Measurements from ENCODE around the gene MRPL49. TPM values are rescaled to one million over a fixed set of nuclear protein-coding genes. Genes with fewer than 3 reads are reported as not detected.

MRPL49 gene
- total and polyA plus RNA-seq, 2 of the 13 experiments (the other 11 are each of a cell fraction or from before 2014, with no cell fraction given): 39.2 to 53.3 TPM

GRCh38 chr11:65134952-65135632, 13.0 kb downstream of the MRPL49 start (continued):
- TF ChIP-seq, protein P1, sequence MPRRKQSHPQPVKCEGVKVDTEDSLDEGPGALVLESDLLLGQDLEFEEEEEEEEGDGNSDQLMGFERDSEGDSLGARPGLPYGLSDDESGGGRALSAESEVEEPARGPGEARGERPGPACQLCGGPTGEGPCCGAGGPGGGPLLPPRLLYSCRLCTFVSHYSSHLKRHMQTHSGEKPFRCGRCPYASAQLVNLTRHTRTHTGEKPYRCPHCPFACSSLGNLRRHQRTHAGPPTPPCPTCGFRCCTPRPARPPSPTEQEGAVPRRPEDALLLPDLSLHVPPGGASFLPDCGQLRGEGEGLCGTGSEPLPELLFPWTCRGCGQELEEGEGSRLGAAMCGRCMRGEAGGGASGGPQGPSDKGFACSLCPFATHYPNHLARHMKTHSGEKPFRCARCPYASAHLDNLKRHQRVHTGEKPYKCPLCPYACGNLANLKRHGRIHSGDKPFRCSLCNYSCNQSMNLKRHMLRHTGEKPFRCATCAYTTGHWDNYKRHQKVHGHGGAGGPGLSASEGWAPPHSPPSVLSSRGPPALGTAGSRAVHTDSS (CRISPR knock-in tag; conservative IDR thresholded peaks at IDR 0.05): no peak
- TF ChIP-seq, protein P2, sequence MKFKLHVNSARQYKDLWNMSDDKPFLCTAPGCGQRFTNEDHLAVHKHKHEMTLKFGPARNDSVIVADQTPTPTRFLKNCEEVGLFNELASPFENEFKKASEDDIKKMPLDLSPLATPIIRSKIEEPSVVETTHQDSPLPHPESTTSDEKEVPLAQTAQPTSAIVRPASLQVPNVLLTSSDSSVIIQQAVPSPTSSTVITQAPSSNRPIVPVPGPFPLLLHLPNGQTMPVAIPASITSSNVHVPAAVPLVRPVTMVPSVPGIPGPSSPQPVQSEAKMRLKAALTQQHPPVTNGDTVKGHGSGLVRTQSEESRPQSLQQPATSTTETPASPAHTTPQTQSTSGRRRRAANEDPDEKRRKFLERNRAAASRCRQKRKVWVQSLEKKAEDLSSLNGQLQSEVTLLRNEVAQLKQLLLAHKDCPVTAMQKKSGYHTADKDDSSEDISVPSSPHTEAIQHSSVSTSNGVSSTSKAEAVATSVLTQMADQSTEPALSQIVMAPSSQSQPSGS (CRISPR knock-in tag; IDR thresholded peaks at IDR 0.05): no peak
- TF ChIP-seq ARID2 (CRISPR knock-in tag; IDR thresholded peaks at IDR 0.05; ENCODE audit: borderline replicate concordance) (no peak), TEAD3 (CRISPR knock-in tag; optimal IDR thresholded peaks at IDR 0.05; ENCODE audit: borderline replicate concordance) (peak; percentile 43), ZNF768 (CRISPR knock-in tag; IDR thresholded peaks at IDR 0.05) (no peak), SKIL (CRISPR knock-in tag; IDR thresholded peaks at IDR 0.05; ENCODE audit: borderline replicate concordance) (no peak), TGIF2 (CRISPR knock-in tag; IDR thresholded peaks at IDR 0.05) (no peak), ATF3 (CRISPR knock-in tag; IDR thresholded peaks at IDR 0.05) (0 out of 2 replicates have a peak, but pooled peaks have one; percentile 39), ZNF512B (CRISPR knock-in tag; IDR thresholded peaks at IDR 0.05; ENCODE audit: borderline replicate concordance) (no peak), TSC22D2 (CRISPR knock-in tag; IDR thresholded peaks at IDR 0.05; ENCODE audit: borderline replicate concordance) (no peak), JUND (CRISPR knock-in tag; IDR thresholded peaks at IDR 0.05) (no peak), ZNF547 (CRISPR knock-in tag; IDR thresholded peaks at IDR 0.05) (0 out of 2 replicates have a peak, but pooled peaks have one; percentile 24)
- TF ChIP-seq, protein P3, sequence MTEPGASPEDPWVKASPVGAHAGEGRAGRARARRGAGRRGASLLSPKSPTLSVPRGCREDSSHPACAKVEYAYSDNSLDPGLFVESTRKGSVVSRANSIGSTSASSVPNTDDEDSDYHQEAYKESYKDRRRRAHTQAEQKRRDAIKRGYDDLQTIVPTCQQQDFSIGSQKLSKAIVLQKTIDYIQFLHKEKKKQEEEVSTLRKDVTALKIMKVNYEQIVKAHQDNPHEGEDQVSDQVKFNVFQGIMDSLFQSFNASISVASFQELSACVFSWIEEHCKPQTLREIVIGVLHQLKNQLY (CRISPR knock-in tag; IDR thresholded peaks at IDR 0.05): no peak
- TF ChIP-seq, protein P4, sequence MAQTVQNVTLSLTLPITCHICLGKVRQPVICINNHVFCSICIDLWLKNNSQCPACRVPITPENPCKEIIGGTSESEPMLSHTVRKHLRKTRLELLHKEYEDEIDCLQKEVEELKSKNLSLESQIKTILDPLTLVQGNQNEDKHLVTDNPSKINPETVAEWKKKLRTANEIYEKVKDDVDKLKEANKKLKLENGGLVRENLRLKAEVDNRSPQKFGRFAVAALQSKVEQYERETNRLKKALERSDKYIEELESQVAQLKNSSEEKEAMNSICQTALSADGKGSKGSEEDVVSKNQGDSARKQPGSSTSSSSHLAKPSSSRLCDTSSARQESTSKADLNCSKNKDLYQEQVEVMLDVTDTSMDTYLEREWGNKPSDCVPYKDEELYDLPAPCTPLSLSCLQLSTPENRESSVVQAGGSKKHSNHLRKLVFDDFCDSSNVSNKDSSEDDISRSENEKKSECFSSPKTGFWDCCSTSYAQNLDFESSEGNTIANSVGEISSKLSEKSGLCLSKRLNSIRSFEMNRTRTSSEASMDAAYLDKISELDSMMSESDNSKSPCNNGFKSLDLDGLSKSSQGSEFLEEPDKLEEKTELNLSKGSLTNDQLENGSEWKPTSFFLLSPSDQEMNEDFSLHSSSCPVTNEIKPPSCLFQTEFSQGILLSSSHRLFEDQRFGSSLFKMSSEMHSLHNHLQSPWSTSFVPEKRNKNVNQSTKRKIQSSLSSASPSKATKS (CRISPR knock-in tag; IDR thresholded peaks at IDR 0.05): no peak
- TF ChIP-seq, protein P5, sequence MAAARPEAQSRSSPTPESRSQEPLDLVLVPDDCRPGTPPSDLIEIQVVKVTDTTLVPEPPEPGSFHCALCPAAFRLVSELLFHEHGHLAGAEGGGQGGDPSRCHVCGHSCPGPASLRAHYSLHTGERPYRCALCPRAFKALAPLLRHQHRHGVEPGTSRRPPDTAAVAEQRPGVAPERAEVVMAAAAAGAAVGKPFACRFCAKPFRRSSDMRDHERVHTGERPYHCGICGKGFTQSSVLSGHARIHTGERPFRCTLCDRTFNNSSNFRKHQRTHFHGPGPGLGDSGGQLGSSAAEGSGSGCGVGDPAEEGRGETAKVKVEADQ (CRISPR knock-in tag; IDR thresholded peaks at IDR 0.05; ENCODE audit: borderline replicate concordance): no peak

Data from HepG2 (cell line).